B cell (primary cell): ENCODE results near the gene B4GALT5. TPM values are rescaled to one million over a fixed set of nuclear protein-coding genes. Genes with fewer than 3 reads are reported as not detected.

ENCODE experiments used
- ATAC-seq: fragments of 200-7000 bp; cut with Tn5 transposase; one replicate; pipeline ENCODE4 v1.10.0; 2021; ENCODE audit warnings: low read depth, mild to moderate bottlenecking, moderate number of reproducible peaks, moderate library complexity
- CTCF ChIA-PET: fragments of 350-600 bp; sonication (Branson Sonifier 250); formaldehyde crosslinking; loops from one replicate; lab custom pipeline; 2021; ENCODE audit warnings: antibody characterized with exemption, inconsistent platforms; lab: Charles Lee
- POLR2A ChIA-PET: fragments of 350-600 bp; sonication (Branson Sonifier 250); formaldehyde crosslinking; loops from one replicate; lab custom pipeline; 2021; ENCODE audit warnings: antibody characterized with exemption; lab: Charles Lee
- DNase-seq: peaks from one replicate; pipeline ENCODE4 v3.0.0; 2013
- H2AFZ ChIP-seq: 2 replicates; pipeline ENCODE4 v1.6.1; 2012; ENCODE audit warnings: mild to moderate bottlenecking, low read depth, low read length; ENCODE audit not compliant: insufficient read depth, poor library complexity, severe bottlenecking
- H3K27ac ChIP-seq, 2 donors: 1 replicate in 1 of 2; 2 replicates in 1 of 2; pipeline ENCODE4 v1.5.1; 2012 to 2013; ENCODE audit warnings: low read length in 2 of 2, mild to moderate bottlenecking in 2 of 2, moderate library complexity in 1 of 2
- H3K27me3 ChIP-seq, 4 experiments: fragments of 200-600 bp in 1 of 4; sonication (generic) in 1 of 4; replicated peaks in 1 of 4; 1 replicate in 2 of 4; 2 replicates in 2 of 4; pipeline versions ENCODE4 v1.6.1 to v1.7.0; 2013 to 2016; ENCODE audit warnings: low read length in 3 of 4, mild to moderate bottlenecking in 2 of 4, mixed read lengths in 1 of 4, moderate library complexity in 1 of 4; ENCODE audit not compliant: insufficient read depth in 4 of 4, control insufficient read depth in 3 of 4; ENCODE audit errors: control extremely low read depth in 1 of 4
- H3K36me3 ChIP-seq, 2 experiments: replicated peaks in 1 of 2; 1 replicate in 1 of 2; 2 replicates in 1 of 2; pipeline versions ENCODE4 v1.6.1 to v1.7.1; 2013; ENCODE audit warnings: low read length in 1 of 2; ENCODE audit not compliant: insufficient read depth in 2 of 2, control insufficient read depth in 1 of 2; ENCODE audit errors: control extremely low read depth in 1 of 2, extremely low read depth in 1 of 2
- H3K4me1 ChIP-seq, 2 donors: fragments of 200-600 bp in 1 of 2; sonication (generic) in 1 of 2; 1 replicate in 1 of 2; 2 replicates in 1 of 2; pipeline versions ENCODE4 v1.5.1 to v1.6.1; 2013 to 2017; ENCODE audit warnings: low read length in 2 of 2; ENCODE audit not compliant: control insufficient read depth in 2 of 2, insufficient read depth in 2 of 2
- H3K4me2 ChIP-seq: replicated peaks from 2 replicates; pipeline ENCODE3; 2012; ENCODE audit warnings: mild to moderate bottlenecking, low read depth, low read length; ENCODE audit not compliant: poor library complexity, severe bottlenecking
- H3K4me3 ChIP-seq, 5 experiments: fragments of 200-600 bp in 1 of 5; sonication (generic) in 1 of 5; 1 replicate in 3 of 5; 2 replicates in 2 of 5; pipeline versions ENCODE4 v1.5.1 to v1.7.0; 2011 to 2016; ENCODE audit warnings: low read length in 4 of 5, mild to moderate bottlenecking in 4 of 5, low read depth in 2 of 5, control low read depth in 1 of 5, moderate library complexity in 1 of 5; ENCODE audit not compliant: insufficient read depth in 1 of 5; ENCODE audit errors: control extremely low read depth in 1 of 5, extremely low read depth in 1 of 5
- H3K79me2 ChIP-seq: fragments of 200-600 bp; sonication (generic); one replicate; pipeline ENCODE4 v1.6.0; 2016; ENCODE audit warnings: low read length; ENCODE audit not compliant: control insufficient read depth, insufficient read depth
- H3K9ac ChIP-seq: fragments of 200-600 bp; sonication (generic); 2 replicates; pipeline ENCODE4 v1.6.1; 2017; ENCODE audit warnings: mild to moderate bottlenecking, low read length, moderate library complexity
- H3K9me3 ChIP-seq, 3 donors: one replicate each; pipeline versions ENCODE4 v1.6.1 to v1.7.1; 2013; ENCODE audit warnings: low read length in 2 of 3; ENCODE audit not compliant: control insufficient read depth in 2 of 3, insufficient read depth in 1 of 3; ENCODE audit errors: control extremely low read depth in 1 of 3
- H4K20me1 ChIP-seq: 2 replicates; pipeline ENCODE4 v1.6.0; 2012; ENCODE audit warnings: mild to moderate bottlenecking, low read length; ENCODE audit not compliant: insufficient read depth, control insufficient read depth, poor library complexity, severe bottlenecking
- H3K27ac Mint-ChIP-seq: one replicate; pipeline ENCODE4 v1.8.0; 2021; ENCODE audit warnings: mixed read lengths
- H3K27me3 Mint-ChIP-seq: one replicate; pipeline ENCODE4 v1.8.0; 2021; ENCODE audit warnings: mixed read lengths
- H3K4me1 Mint-ChIP-seq: one replicate; pipeline ENCODE4 v1.8.0; 2021; ENCODE audit warnings: mixed read lengths
- H3K4me3 Mint-ChIP-seq: one replicate; pipeline ENCODE4 v1.8.0; 2021; ENCODE audit warnings: mixed read lengths
- H3K9me3 Mint-ChIP-seq: one replicate; pipeline ENCODE4 v1.8.0; 2022; ENCODE audit warnings: mixed read lengths; ENCODE audit not compliant: insufficient read depth
- EZH2 ChIP-seq: IDR thresholded peaks from 2 replicates; pipeline ENCODE4 v1.6.1; 2012; ENCODE audit warnings: borderline replicate concordance, low read depth, mild to moderate bottlenecking, moderate library complexity, low read length; ENCODE audit not compliant: insufficient read depth, poor library complexity, severe bottlenecking
- WGBS: methylation state at CpG from one replicate; pipeline ENCODE4 v1.1.5; 2013; ENCODE audit warnings: missing lambda C conversion rate; ENCODE audit not compliant: insufficient coverage; 5-methylcytosine and 5-hydroxymethylcytosine counted together
- intact Hi-C: fragments of 100-400 bp; cut with micrococcal nuclease; formaldehyde crosslinking; loops from one replicate; pipeline ENCODE4 v1.10.0; 2022
- polyA plus RNA-seq: library from polyadenylated mRNA; depleted of rRNA; stranded (reverse); fragments of >200 nt; gene quantifications from 2 replicates; pipeline ENCODE4 v1.2.3, GENCODE V29; 2012
- total RNA-seq, 2 donors: library from RNA; stranded (reverse); fragments of 120-200 nt in 1 of 2; gene quantifications; 1 replicate in 1 of 2; 2 replicates in 1 of 2; pipeline versions ENCODE4 v1.2.3 to v1.2.4, GENCODE V29; 2013 to 2022
- TF ChIP-seq, protein P1 (sequence below): fragments of 200-600 bp; IDR thresholded peaks from one replicate; pipeline ENCODE4 v1.8.0; 2022; ENCODE audit warnings: antibody characterized with exemption, mild to moderate bottlenecking

The B4GALT5 gene
- total and polyA plus RNA-seq, 2 donors (not counting 1 experiment from before 2014, with no cell fraction given) = 3.4 to 7.3 TPM

DNA sequence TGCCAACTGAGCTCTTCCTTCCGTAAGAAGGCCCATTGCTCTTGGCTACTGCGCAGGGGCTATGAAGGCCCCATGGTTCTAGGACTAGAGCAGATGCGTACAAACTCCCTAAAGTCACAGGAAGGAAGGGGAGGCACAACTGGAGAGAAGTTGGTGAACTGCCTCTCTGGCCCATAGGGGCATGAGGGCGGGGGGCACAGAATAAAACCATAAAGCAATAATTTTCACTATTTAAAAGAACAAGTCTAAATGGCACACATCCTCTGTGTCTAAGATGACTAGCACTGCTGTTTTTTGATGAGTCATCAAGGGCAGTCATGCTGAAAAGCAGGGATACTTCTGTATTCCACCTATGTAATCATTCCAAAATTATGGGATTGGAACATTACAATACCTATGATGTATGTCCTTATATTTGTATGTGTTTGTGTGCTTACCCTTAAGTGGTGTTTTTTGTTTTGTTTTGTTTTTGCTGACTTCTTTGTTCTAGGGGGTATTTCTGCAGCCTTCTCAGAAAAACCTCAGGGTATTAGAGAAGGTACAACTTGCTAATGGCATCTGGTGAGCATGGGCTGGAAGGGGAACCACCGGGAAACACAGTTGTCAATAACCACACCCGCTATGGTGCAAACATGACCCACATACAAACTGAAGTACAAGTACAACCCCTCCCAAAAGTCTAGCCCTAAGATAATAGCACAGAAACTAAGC lies 36.9 kb downstream of the B4GALT5 start:
- no peaks in the 10 kb centered on the region for H3K9me3 ChIP-seq
- ChIA-PET CTCF (interaction anchor here (0.6 to 1.5 kb wide), 4 partner anchors 37 to 170 kb away, joined by 3 to 4 read pairs (median 4); no protein-coding TSS in a partner anchor), POLR2A (no interaction called here)
- peak overlapping the region; percentile 6 to 12 for H3K27ac ChIP-seq
- TF ChIP-seq, protein P1, sequence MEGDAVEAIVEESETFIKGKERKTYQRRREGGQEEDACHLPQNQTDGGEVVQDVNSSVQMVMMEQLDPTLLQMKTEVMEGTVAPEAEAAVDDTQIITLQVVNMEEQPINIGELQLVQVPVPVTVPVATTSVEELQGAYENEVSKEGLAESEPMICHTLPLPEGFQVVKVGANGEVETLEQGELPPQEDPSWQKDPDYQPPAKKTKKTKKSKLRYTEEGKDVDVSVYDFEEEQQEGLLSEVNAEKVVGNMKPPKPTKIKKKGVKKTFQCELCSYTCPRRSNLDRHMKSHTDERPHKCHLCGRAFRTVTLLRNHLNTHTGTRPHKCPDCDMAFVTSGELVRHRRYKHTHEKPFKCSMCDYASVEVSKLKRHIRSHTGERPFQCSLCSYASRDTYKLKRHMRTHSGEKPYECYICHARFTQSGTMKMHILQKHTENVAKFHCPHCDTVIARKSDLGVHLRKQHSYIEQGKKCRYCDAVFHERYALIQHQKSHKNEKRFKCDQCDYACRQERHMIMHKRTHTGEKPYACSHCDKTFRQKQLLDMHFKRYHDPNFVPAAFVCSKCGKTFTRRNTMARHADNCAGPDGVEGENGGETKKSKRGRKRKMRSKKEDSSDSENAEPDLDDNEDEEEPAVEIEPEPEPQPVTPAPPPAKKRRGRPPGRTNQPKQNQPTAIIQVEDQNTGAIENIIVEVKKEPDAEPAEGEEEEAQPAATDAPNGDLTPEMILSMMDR = no peak
- no peak for TF ChIP-seq EZH2
- H3K4me1 Mint-ChIP-seq = peaks cover 50% of the 10 kb centered on the region
- ATAC-seq = peak; percentile 84
- 14% methylated on average over 1 of the region's 6 CpGs for WGBS
- no peaks in the 10 kb centered on the region for H3K36me3 ChIP-seq
- peaks cover 18% of the 10 kb centered on the region for H4K20me1 ChIP-seq
- peak overlapping the region; percentile 69 for H3K27ac Mint-ChIP-seq
- no peak overlapping the region for H3K9ac ChIP-seq
- H3K79me2 ChIP-seq = peaks cover 69% of the 10 kb centered on the region
- peaks cover 31 to 43% of the 10 kb centered on the region in 2 donors for H3K4me1 ChIP-seq
- no peak overlapping the region for H2AFZ ChIP-seq
- H3K27me3 Mint-ChIP-seq = no peaks in the 10 kb centered on the region
- DNase-seq = peak; percentile 42
- H3K4me3 ChIP-seq = no peak overlapping the region
- no peaks in the 10 kb centered on the region for H3K27me3 ChIP-seq
- no peaks in the 10 kb centered on the region for H3K9me3 Mint-ChIP-seq
- intact Hi-C loops = no loop called here
- peak overlapping the region; percentile 2 for H3K4me3 Mint-ChIP-seq
- peak overlapping the region; percentile 9 for H3K4me2 ChIP-seq
